Fibroblast of peridontal ligament (primary cell): Measurements from ENCODE around the gene MSTO1.
"Not testable (repeated sequence)": the region's sequence is repeated elsewhere in the genome, so short reads cannot be mapped to it uniquely, and the experiment has no call there.

Source experiments
- DNase-seq: peaks from one replicate; pipeline ENCODE4 v3.0.0-alpha.2; 2010; ENCODE audit errors: extremely low read depth

MSTO1 gene

GRCh38 chr1:155613226-155613625 lies 3.2 kb downstream of the MSTO1 start:
- DNase-seq: peak; percentile 43

- DNase-seq: no peak
Measured at GRCh38 chr1:155622191-155622590, 12.2 kb downstream of the MSTO1 start.

- no peak for DNase-seq
Measured at GRCh38 chr1:155623357-155623756, 13.3 kb downstream of the MSTO1 start.

- not testable (repeated sequence) for DNase-seq
Measured at GRCh38 chr1:155626428-155626827, 16.4 kb downstream of the MSTO1 start.

DNA sequence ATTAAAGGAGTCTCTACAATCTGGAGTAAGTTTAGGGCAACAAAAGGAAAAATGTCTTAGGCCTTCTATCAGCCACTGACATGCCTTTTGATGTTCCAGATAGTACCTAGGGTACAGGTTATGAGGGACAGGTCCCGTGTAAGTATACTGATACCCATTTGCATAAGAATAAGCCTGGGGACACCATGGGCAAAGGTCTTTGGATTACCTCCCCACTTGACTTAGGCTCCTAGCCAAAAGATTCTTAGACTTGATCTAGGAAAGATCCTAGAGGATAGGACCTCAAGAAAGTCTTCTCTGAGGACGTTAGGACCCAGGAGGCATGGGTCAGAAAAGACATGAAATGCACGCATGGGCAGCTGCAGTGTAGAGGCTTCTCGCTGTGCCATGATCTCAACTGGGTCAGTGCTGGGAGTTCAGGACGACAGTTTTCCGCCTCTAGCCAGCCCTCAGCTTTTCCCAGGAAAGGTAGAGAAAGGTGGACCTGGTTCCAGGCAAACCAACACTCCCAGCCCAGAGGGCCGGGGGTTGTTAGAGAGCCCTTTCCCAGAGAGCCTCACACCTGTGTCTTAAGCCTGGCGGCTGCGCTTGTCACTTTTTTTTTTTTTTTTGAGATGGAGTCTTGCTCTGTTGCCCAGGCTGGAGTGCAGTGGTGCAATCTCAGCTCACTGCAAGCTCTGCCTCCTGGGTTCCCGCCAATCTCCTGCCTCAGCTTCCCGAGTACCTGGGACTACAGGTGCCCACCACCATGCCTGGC lies 26.6 kb downstream of the MSTO1 start:
- DNase-seq: no peak

DNA sequence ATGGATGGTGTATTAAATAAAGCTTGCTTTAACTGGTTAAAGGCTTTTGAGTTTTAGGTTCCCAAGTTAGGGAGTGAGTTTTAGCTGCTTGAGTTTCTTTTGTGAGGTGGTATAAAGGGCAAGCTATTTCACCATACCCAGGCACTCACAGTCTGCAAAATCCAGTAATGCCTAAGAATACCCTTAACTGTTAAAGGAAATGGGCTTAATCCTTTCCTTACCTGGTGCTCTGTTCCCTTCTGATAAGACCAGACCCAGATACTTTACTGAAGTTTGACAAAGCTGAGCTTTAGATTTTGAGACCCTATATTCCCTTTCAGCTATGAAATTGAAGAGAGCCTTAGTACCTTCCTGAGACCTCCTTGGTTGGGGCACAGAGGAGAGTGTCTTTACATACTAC lies 30.3 kb downstream of the MSTO1 start:
- no peak for DNase-seq

DNA sequence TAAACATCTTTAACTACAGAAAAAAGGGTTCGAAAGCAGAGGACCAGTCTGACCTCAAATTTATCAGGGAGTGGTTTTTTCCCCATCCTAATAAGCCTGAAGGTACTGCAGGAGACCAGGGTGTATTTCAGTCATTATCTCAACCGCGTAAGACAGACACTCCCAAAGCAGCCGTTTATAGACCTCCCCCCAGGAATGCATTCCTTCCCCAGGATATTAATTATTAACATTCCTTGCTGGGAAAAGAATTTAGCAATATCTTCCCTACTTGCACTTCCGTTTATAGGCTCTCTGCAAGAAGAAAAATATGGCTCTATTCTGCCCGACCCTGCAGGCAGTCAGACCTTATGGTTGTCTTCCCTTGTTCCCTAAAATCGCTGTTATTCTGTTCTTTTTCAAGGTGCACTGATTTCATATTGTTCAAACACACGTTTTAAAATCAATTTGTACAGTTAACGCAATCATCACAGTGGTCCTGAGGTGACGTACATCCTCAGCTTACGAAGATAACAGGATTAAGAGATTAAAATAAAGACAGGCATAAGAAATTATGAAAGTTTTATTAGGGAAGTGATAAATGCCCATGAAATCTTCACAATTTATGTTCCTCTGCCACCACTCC lies 32.7 kb downstream of the MSTO1 start:
- not testable (repeated sequence) for DNase-seq

DNA sequence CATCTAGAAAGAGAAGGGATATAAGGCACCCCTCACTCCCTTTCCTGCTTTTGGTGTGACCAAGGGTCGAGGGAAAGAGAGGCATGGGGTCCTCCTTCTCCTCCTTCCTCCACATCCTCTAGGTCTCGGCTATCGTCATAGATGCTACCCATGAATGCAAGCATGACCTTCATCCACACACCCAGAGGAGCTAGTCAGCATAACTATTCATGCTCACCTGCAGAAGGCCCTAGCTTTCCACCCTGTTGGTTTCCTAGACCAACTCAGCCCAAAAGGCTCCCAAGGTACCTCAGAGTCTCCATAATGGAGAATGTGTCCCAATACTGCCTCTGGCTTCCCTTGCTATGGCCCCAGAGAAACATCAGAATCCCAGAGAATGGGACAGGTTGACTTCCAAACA lies 33.2 kb downstream of the MSTO1 start:
- DNase-seq: no peak

- no peak for DNase-seq
Measured at GRCh38 chr1:155645034-155645598, 35.1 kb downstream of the MSTO1 start.

DNA sequence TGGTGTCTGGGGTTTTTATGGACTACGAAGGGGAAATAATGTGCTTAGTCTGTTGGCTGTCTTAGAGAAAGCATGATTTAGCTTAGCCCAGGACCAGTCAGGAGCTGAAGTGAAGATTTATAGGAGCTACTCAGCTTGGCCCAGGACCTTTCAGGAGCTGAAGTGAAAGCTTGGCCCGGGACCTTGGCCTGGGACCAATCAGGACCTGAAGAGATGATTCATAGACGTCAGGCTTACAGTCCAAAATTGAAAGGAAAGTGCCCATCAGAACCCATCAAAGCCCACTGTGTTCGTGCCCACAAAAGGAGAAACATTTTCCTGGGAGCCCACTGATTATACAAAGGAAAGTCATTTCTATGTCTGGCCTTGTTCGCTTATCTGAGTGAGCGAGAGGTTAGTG lies 35.6 kb downstream of the MSTO1 start:
- DNase-seq: peak; percentile 45

- peak; percentile 36 for DNase-seq
Measured at GRCh38 chr1:155646307-155646706, 36.3 kb downstream of the MSTO1 start.

DNA sequence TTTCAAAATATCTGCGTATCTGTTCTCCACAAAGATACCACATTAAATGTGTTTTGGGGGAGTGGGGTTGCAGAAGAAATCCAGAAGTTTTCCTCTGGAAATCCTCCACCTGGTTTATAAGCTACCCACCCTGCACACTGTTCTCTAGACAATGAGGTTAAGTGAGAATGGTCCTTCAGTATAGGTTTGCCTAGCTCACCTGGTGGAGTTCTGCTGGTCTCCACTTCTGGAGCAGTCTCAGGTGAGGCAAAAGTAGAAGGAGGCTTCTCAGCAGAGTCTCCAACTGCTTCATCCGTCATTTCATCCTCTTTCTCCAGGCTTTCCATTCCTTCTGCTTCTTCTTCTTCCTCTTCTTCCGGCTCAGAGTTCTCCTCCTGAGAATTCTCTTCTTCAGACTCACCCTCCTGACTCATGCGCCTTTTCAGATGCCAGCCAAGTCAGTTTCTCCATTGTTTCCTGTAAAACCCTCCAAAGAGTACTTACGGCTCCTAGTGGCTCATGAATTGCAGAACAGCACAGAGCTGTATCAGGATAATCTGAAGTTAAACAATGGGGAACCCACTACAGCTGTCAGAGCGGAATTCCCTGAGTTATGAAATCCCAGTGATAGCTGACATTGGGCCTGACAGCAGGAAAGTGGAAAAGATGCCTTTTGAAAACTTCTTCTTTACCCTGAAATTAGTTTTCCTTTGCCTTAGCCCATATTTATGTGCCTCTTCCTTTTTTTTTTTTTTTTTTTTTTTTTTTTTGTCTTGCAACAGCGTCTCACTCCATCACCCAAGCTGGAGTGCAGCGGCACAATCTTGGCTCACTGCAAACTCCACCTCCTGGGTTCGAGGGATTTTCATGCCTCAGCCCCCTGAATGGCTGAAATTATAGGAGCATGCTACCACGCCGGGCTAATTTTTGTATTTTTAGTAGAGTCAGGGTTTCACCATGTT lies 38.5 kb downstream of the MSTO1 start:
- DNase-seq: peak; percentile 93

GRCh38 chr1:155649676-155650075 lies 39.7 kb downstream of the MSTO1 start:
- no peak for DNase-seq

GRCh38 chr1:155650231-155650757 lies 40.3 kb downstream of the MSTO1 start:
- no peak for DNase-seq

GRCh38 chr1:155651861-155652661 lies 42.0 kb downstream of the MSTO1 start:
- DNase-seq: no peak

- DNase-seq: no peak
Measured at GRCh38 chr1:155652951-155653350, 42.9 kb downstream of the MSTO1 start.

DNA sequence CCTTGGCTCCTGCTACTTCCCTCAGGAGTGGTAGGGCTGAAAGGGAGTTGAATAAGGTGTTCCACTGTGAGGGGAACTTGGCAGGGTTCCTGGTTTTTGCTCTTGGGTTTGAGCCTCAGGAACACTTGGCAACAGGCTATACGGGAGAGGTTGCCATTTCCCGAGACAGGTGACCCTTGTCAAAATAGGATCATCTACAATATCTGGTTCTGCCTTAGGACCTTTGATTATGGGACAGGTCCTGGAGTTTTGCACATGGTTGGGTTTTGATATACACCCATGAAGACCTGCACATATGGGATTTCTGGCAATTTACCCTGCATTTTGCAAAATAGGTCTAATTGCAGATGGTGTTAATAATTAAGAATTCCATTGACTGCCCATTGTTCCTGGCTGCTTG lies 47.4 kb downstream of the MSTO1 start:
- no peak for DNase-seq

DNA sequence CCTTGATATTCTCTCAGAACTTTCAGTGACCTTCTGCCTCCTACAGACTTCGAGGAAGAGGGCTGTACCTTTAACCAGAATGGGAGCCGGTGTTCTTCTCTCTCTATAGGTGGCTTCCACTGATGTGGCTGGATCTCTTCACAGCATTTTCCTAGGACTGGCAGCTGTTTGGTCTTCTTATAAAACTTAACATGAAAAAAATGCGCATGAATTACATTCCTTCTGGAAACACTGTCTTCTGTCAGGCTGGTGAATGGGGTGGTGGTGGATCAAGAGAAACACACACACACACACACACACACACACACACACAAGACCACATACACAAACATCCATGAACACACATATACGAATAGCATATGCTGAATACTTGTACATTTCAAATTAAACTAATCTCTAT lies 51.2 kb downstream of the MSTO1 start:
- not testable (repeated sequence) for DNase-seq
